DND-41 (cell line): ENCODE data around the gene SUN2.

Experiments used
- ATAC-seq: fragments of 200-7000 bp; cut with Tn5 transposase; 3 replicates; pipeline ENCODE4 v1.9.1; 2021; ENCODE audit warnings: low read depth; ENCODE audit not compliant: insufficient read depth
- DNase-seq: peaks from one replicate; pipeline ENCODE4 v3.0.0-alpha.2; 2020
- H2AFZ ChIP-seq: 2 replicates; pipeline ENCODE4 v1.6.0; 2012; ENCODE audit warnings: low read depth, low read length
- H3K27ac ChIP-seq: 2 replicates; pipeline ENCODE4 v1.5.1; 2012; ENCODE audit warnings: low read length, inconsistent platforms
- H3K27me3 ChIP-seq: fragments of 200-600 bp; sonication (generic); 2 replicates; pipeline ENCODE4 v1.6.0; 2012; ENCODE audit warnings: low read length, mild to moderate bottlenecking, inconsistent platforms; ENCODE audit not compliant: insufficient read depth, poor library complexity
- H3K36me3 ChIP-seq: 2 replicates; pipeline ENCODE4 v1.5.1; 2012; ENCODE audit warnings: low read length, inconsistent platforms; ENCODE audit not compliant: insufficient read depth
- H3K4me1 ChIP-seq: 2 replicates; pipeline ENCODE4 v1.5.1; 2012; ENCODE audit warnings: mild to moderate bottlenecking, low read length; ENCODE audit not compliant: insufficient read depth
- H3K4me2 ChIP-seq: 2 replicates; pipeline ENCODE4 v1.6.0; 2012; ENCODE audit warnings: mild to moderate bottlenecking, moderate library complexity, low read length, inconsistent platforms; ENCODE audit not compliant: insufficient read depth
- H3K4me3 ChIP-seq, 2 experiments: fragments of 200-600 bp in 1 of 2; shearing (Covaris generic) in 1 of 2; 2 replicates each; pipeline ENCODE4 v1.5.1; 2012 to 2016; ENCODE audit warnings: inconsistent platforms in 2 of 2, low read length in 2 of 2, mild to moderate bottlenecking in 2 of 2, low read depth in 1 of 2, moderate library complexity in 1 of 2
- H3K79me2 ChIP-seq: 2 replicates; pipeline ENCODE4 v1.6.0; 2012; ENCODE audit warnings: low read length, inconsistent platforms; ENCODE audit not compliant: insufficient read depth
- H3K9ac ChIP-seq: 2 replicates; pipeline ENCODE4 v1.6.0; 2012; ENCODE audit warnings: low read depth, mild to moderate bottlenecking, inconsistent platforms, low read length, moderate library complexity
- H3K9me3 ChIP-seq: 2 replicates; pipeline ENCODE4 v1.5.1; 2012; ENCODE audit warnings: low read length, moderate library complexity, mild to moderate bottlenecking, inconsistent platforms; ENCODE audit not compliant: insufficient read depth, severe bottlenecking
- H4K20me1 ChIP-seq: 2 replicates; pipeline ENCODE4 v1.6.0; 2012; ENCODE audit warnings: low read length; ENCODE audit not compliant: insufficient read depth
- CTCF ChIP-seq: IDR thresholded peaks from 2 replicates; pipeline ENCODE4 v1.5.1; 2012; ENCODE audit warnings: borderline replicate concordance, low read length, moderate library complexity, mild to moderate bottlenecking; ENCODE audit not compliant: poor library complexity, severe bottlenecking; ENCODE audit errors: extremely low read depth
- EZH2 ChIP-seq: IDR thresholded peaks from 3 replicates; pipeline ENCODE4 v1.6.1; 2012; ENCODE audit warnings: borderline replicate concordance, low read depth, mild to moderate bottlenecking, moderate library complexity, low read length, inconsistent platforms; ENCODE audit not compliant: severe bottlenecking

The SUN2 gene

GRCh38 chr22:38700270-38700788 is 55.5 kb downstream of the SUN2 start:
- peak overlapping the region; percentile 87 for H2AFZ ChIP-seq
- DNase-seq (no peak), ATAC-seq (peak; percentile 2; the same call in 2 of the 3 replicates)
- peaks cover 60% of the 10 kb centered on the region for H3K79me2 ChIP-seq
- H3K4me3 ChIP-seq = peak overlapping the region; percentile 80
- H4K20me1 ChIP-seq = peaks cover 10% of the 10 kb centered on the region; the same call in 1 of the 2 replicates
- H3K27ac ChIP-seq = peak overlapping the region; percentile 84
- peaks cover 9% of the 10 kb centered on the region for H3K36me3 ChIP-seq
- no peaks in the 10 kb centered on the region for H3K9me3 ChIP-seq
- peaks cover 59% of the 10 kb centered on the region for H3K4me1 ChIP-seq
- H3K27me3 ChIP-seq = no peaks in the 10 kb centered on the region
- peak overlapping the region; percentile 90 for H3K4me2 ChIP-seq
- peak overlapping the region; percentile 90 for H3K9ac ChIP-seq
- no peak for TF ChIP-seq EZH2

GRCh38 chr22:38699784-38700183 is 56.0 kb downstream of the SUN2 start:
- ATAC-seq (no peak), DNase-seq (no peak)
- peaks cover 11% of the 10 kb centered on the region for H3K36me3 ChIP-seq
- peak overlapping the region; percentile 87; the same call in 1 of the 2 replicates for H2AFZ ChIP-seq
- H4K20me1 ChIP-seq = peaks cover 10% of the 10 kb centered on the region; the same call in 1 of the 2 replicates
- peak overlapping the region; percentile 80 for H3K4me3 ChIP-seq
- peaks cover 55% of the 10 kb centered on the region for H3K4me1 ChIP-seq
- H3K9me3 ChIP-seq = no peaks in the 10 kb centered on the region
- H3K79me2 ChIP-seq = peaks cover 66% of the 10 kb centered on the region
- no peaks in the 10 kb centered on the region for H3K27me3 ChIP-seq
- H3K27ac ChIP-seq = peak overlapping the region; percentile 84
- H3K4me2 ChIP-seq = peak overlapping the region; percentile 90
- TF ChIP-seq EZH2 (no peak), CTCF (peak; percentile 8)
- peak overlapping the region; percentile 90 for H3K9ac ChIP-seq

GRCh38 chr22:38699143-38699542 is 56.7 kb downstream of the SUN2 start:
- Histone ChIP-seq H3K27ac (peak overlapping the region; percentile 84), H3K79me2 (peaks cover 70% of the 10 kb centered on the region), H3K9ac (peak overlapping the region; percentile 90), H3K36me3 (peaks cover 16% of the 10 kb centered on the region), H3K4me2 (peak overlapping the region; percentile 90), H3K4me1 (peaks cover 52% of the 10 kb centered on the region), H2AFZ (no peak overlapping the region), H3K4me3 (peak overlapping the region; percentile 80), H4K20me1 (peaks cover 13% of the 10 kb centered on the region; the same call in 1 of the 2 replicates), H3K9me3 (no peaks in the 10 kb centered on the region), H3K27me3 (no peaks in the 10 kb centered on the region)
- TF ChIP-seq CTCF (no peak), EZH2 (no peak)
- ATAC-seq (no peak), DNase-seq (no peak)

GRCh38 chr22:38698407-38699094 is 57.2 kb downstream of the SUN2 start:
- H3K4me2 ChIP-seq = peak overlapping the region; percentile 90
- TF ChIP-seq CTCF (no peak), EZH2 (no peak)
- H3K4me1 ChIP-seq = peaks cover 54% of the 10 kb centered on the region
- no peak overlapping the region for H2AFZ ChIP-seq
- peaks cover 15% of the 10 kb centered on the region; the same call in 1 of the 2 replicates for H4K20me1 ChIP-seq
- no peaks in the 10 kb centered on the region for H3K27me3 ChIP-seq
- peaks cover 76% of the 10 kb centered on the region for H3K79me2 ChIP-seq
- H3K36me3 ChIP-seq = peaks cover 22% of the 10 kb centered on the region
- H3K9ac ChIP-seq = peak overlapping the region; percentile 90
- ATAC-seq (no peak), DNase-seq (no peak)
- H3K9me3 ChIP-seq = no peaks in the 10 kb centered on the region
- H3K4me3 ChIP-seq = peak overlapping the region in 1 of 2 experiments; percentile 80; a peak in 3 of 4 replicates
- no peak overlapping the region for H3K27ac ChIP-seq
